HFFc6 (cell line): Measurements from ENCODE around the gene FBXL20. TPM values are rescaled to one million over a fixed set of nuclear protein-coding genes. Genes with fewer than 3 reads are reported as not detected.

Source experiments
- DNase-seq: peaks from one replicate; pipeline ENCODE4 v3.0.0-alpha.2; 2018
- H3K27ac Mint-ChIP-seq: 2 replicates; pipeline ENCODE4 v1.8.0; 2020; ENCODE audit warnings: mild to moderate bottlenecking, mixed read lengths
- H3K27me3 Mint-ChIP-seq: 2 replicates; pipeline ENCODE4 v1.8.0; 2021; ENCODE audit warnings: mild to moderate bottlenecking, moderate library complexity, mixed read lengths; ENCODE audit not compliant: insufficient read depth
- H3K36me3 Mint-ChIP-seq: 2 replicates; pipeline ENCODE4 v1.8.0; 2021; ENCODE audit warnings: low read depth, mixed read lengths
- H3K4me1 Mint-ChIP-seq: 2 replicates; pipeline ENCODE4 v1.8.0; 2020; ENCODE audit warnings: low read depth, mixed read lengths
- H3K4me3 Mint-ChIP-seq: 2 replicates; pipeline ENCODE4 v1.8.0; 2020; ENCODE audit warnings: mild to moderate bottlenecking, moderate library complexity, mixed read lengths
- H3K9me3 Mint-ChIP-seq: 2 replicates; pipeline ENCODE4 v1.8.0; 2020; ENCODE audit warnings: mild to moderate bottlenecking, mixed read lengths
- total RNA-seq, 6 experiments: library from RNA; stranded (reverse); fragmentation: NEBNext Ultra II Directional; extraction: Animal tissue kit (Norgen Biotek cat#: 25700); gene quantifications; 2 replicates in 1 of 6; 3 replicates in 5 of 6; pipeline ENCODE4 v1.2.3, GENCODE V29; 2021
- TF ChIP-seq, protein P1 (sequence below): fragments of 200-600 bp; sonication (generic); IDR thresholded peaks from 2 replicates; pipeline ENCODE4 v1.5.0; 2021; ENCODE audit warnings: antibody characterized with exemption, mild to moderate bottlenecking

Gene FBXL20
- total RNA-seq, 6 experiments from 2014 or later = 13.4 to 19.5 (median 15.7) TPM

DNA sequence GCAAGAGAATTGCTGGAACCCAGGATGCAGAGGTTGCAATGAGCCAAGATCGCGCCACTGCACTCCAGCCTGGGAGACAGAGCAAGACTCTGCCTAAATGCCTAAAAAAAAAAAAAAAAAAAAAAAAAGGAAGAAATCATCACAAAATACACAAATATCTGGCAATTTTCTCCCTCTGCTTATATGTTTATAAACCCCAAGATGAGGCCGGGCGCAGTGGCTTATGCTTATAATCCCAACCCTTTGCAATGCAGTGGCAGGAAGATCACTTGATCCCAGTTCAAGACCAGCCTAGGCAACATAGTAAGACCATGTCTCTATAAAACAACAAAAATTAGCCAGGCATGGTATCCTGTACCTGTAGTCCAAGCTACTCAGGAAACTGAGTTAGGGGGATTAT, 28.2 kb upstream of the FBXL20 start:
- Mint-ChIP-seq H3K9me3 (no peaks in the 10 kb centered on the region), H3K27me3 (no peaks in the 10 kb centered on the region; the same call in 1 of the 2 replicates), H3K27ac (no peak overlapping the region), H3K36me3 (peaks cover 19% of the 10 kb centered on the region), H3K4me3 (no peak overlapping the region), H3K4me1 (peaks cover 12% of the 10 kb centered on the region)
- no peak for DNase-seq
- TF ChIP-seq, protein P1, sequence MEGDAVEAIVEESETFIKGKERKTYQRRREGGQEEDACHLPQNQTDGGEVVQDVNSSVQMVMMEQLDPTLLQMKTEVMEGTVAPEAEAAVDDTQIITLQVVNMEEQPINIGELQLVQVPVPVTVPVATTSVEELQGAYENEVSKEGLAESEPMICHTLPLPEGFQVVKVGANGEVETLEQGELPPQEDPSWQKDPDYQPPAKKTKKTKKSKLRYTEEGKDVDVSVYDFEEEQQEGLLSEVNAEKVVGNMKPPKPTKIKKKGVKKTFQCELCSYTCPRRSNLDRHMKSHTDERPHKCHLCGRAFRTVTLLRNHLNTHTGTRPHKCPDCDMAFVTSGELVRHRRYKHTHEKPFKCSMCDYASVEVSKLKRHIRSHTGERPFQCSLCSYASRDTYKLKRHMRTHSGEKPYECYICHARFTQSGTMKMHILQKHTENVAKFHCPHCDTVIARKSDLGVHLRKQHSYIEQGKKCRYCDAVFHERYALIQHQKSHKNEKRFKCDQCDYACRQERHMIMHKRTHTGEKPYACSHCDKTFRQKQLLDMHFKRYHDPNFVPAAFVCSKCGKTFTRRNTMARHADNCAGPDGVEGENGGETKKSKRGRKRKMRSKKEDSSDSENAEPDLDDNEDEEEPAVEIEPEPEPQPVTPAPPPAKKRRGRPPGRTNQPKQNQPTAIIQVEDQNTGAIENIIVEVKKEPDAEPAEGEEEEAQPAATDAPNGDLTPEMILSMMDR = no peak

DNA sequence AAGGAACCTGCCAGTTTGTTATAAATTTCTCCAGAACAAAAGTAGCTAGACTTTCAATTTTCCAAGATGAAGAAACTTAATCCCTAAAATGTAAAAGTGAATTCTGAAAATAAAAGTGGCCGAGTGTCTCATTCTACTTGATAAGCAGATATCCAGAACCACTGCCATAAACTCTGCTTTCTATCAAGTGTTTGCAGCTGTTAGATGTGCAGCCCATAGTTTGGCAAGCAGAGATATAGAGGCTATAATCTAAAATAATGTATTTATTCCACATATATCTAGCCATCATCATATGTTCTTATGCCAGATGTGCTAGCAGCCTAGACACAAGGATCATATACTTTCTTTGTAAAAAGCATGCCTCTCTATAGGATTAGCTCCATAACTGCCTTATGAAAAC, 14.7 kb upstream of the FBXL20 start:
- no peak for DNase-seq
- no peak overlapping the region for H3K4me3 Mint-ChIP-seq
- H3K9me3 Mint-ChIP-seq = no peaks in the 10 kb centered on the region
- no peaks in the 10 kb centered on the region for H3K4me1 Mint-ChIP-seq
- no peaks in the 10 kb centered on the region for H3K27me3 Mint-ChIP-seq
- TF ChIP-seq, protein P1 = no peak
- H3K36me3 Mint-ChIP-seq = peaks cover 18% of the 10 kb centered on the region
- H3K27ac Mint-ChIP-seq = no peak overlapping the region

DNA sequence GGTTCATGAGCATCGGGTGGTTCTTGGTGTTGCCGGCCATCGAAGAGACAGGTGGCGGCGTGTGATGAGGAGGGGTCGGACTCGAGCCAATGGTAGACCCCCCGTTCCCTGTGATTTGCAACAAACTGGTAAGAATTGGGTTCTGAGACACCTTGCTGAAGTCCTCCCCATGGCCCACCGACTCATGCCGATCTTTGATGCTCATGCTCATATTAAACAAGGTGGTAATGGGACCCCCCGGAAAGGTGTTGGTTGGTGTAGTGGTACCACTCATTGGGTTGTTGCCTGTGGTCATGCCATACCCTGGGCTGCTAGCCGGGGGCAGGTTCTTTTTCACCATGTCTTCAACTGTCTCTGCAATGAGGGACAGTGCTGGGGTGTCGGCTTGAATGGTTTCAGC, 8.9 kb upstream of the FBXL20 start:
- TF ChIP-seq, protein P1 = no peak
- Mint-ChIP-seq H3K27ac (no peak overlapping the region), H3K9me3 (no peaks in the 10 kb centered on the region), H3K27me3 (no peaks in the 10 kb centered on the region; the same call in 1 of the 2 replicates), H3K36me3 (peaks cover 40% of the 10 kb centered on the region), H3K4me1 (peaks cover 25% of the 10 kb centered on the region), H3K4me3 (no peak overlapping the region)
- no peak for DNase-seq

DNA sequence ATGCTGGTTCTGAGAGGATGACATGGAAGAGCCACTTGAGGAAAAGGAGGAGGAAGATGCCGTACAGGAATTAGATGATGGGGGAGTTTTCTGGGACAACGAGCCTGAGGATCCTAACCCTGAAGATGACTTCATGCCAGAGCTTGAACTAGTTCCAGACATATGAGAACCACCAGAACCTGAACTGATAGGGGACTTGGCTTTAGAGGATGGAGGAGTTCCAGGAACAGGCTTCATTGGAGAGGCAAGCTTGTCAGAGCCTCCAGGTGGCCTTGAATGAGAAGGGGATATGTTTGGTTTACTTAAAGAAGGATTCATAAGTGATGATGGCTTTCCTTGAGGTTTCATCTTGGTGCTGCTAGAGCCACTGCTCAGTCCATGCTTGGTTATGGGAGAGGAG, 6.9 kb upstream of the FBXL20 start:
- Mint-ChIP-seq H3K4me1 (peaks cover 40% of the 10 kb centered on the region), H3K27ac (no peak overlapping the region; the same call in 1 of the 2 replicates), H3K27me3 (no peaks in the 10 kb centered on the region; the same call in 1 of the 2 replicates), H3K9me3 (no peaks in the 10 kb centered on the region), H3K36me3 (peaks cover 34% of the 10 kb centered on the region), H3K4me3 (no peak overlapping the region)
- no peak for DNase-seq
- TF ChIP-seq, protein P1 = no peak

DNA sequence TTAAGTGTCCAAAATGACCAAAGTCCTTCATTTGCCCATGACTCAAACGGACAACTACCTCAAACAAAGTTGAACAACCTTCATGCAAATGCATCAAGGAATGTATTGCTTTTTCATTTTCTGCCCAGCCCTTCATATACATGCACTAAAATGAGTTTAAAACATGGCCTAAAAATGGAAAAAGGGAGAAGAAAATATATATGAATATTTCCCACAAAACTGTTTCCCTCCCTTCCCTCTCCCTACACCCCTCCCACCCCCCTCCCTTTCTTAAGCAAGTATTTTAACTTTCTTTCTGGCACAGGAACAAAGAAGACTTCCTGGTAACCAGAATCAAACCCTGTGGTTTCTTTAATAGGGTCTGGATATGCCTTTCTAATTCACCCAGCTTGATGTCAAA, 5.5 kb upstream of the FBXL20 start:
- H3K27me3 Mint-ChIP-seq = peaks cover 5% of the 10 kb centered on the region; the same call in 1 of the 2 replicates
- H3K27ac Mint-ChIP-seq = peak overlapping the region; percentile 34
- peaks cover 46% of the 10 kb centered on the region for H3K4me1 Mint-ChIP-seq
- TF ChIP-seq, protein P1 = no peak
- no peak overlapping the region for H3K4me3 Mint-ChIP-seq
- no peaks in the 10 kb centered on the region for H3K9me3 Mint-ChIP-seq
- DNase-seq = no peak
- peaks cover 34% of the 10 kb centered on the region for H3K36me3 Mint-ChIP-seq

DNA sequence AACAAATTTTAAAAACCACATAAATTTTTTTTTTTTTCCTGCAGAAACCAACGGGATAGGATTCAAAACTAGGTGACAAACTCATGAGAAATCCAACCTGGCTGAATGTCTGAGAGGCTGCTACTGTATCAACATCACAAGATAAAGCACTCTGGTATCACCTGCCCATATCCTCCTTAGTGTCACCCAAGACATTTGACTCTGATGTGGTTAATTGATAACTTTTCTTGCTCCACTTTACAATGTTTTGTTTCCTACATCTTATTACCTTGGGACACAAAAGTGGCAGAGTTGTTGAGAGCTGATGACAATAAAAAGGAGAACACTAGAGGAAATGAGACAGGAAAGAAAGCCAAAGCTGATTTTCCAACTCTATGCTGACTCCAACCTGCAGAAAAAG, 4.0 kb upstream of the FBXL20 start:
- H3K4me1 Mint-ChIP-seq = peaks cover 49% of the 10 kb centered on the region
- H3K27me3 Mint-ChIP-seq = peaks cover 5% of the 10 kb centered on the region; the same call in 1 of the 2 replicates
- peak overlapping the region; percentile 93 for H3K27ac Mint-ChIP-seq
- H3K4me3 Mint-ChIP-seq = no peak overlapping the region
- no peak for DNase-seq
- H3K36me3 Mint-ChIP-seq = peaks cover 36% of the 10 kb centered on the region
- H3K9me3 Mint-ChIP-seq = no peaks in the 10 kb centered on the region
- TF ChIP-seq, protein P1 = no peak
